K562 (cell line): ENCODE data around the gene OVCA2. TPM values are rescaled to one million over a fixed set of nuclear protein-coding genes. Genes with fewer than 3 reads are reported as not detected.

ENCODE experiments used
- ATAC-seq: fragments of 200-7000 bp; cut with Tn5 transposase; 3 replicates; pipeline ENCODE4 v1.9.1; 2020; ENCODE audit warnings: moderate library complexity
- BruUV-seq: library from RNA; stranded (reverse); fragments of 400-500 nt; replicated peaks from 2 replicates; lab custom pipeline; 2021; lab: Mats Ljungman, UMichigan
- CTCF ChIA-PET: fragments of 300-600 bp; formaldehyde crosslinking; extraction: SDS; loops from one replicate; lab custom pipeline; 2021; ENCODE audit warnings: low intra/inter-chr PET ratio; lab: Yijun Ruan, JAX
- POLR2A ChIA-PET: fragments of 300-600, 350-650 bp; sonication (Branson Sonifier 250); formaldehyde crosslinking; extraction: SDS; loops from one replicate; lab custom pipeline; 2021; ENCODE audit warnings: antibody characterized with exemption, inconsistent platforms; lab: Yijun Ruan, JAX
- DNase-seq, 4 experiments: peaks; one replicate each; pipeline versions ENCODE4 v3.0.0 to v3.0.0-alpha.2; 2011 to 2018; ENCODE audit warnings: low spot score in 3 of 4, mixed read lengths in 3 of 4; ENCODE audit errors: extremely low read depth in 1 of 4
- FAIRE-seq: peaks from 2 replicates; lab custom pipeline; 2011; peaks lifted over from hg19 to GRCh38; lab: Jason Lieb, UNC
- H2AFZ ChIP-seq: 2 replicates; pipeline ENCODE4 v1.6.0; 2011; ENCODE audit warnings: low read depth, low read length, control low read depth, inconsistent platforms
- H3K27ac ChIP-seq: fragments of 200-600 bp; 3 replicates; pipeline ENCODE4 v1.8.0; 2011; ENCODE audit warnings: low read depth, mild to moderate bottlenecking, control low read depth, inconsistent platforms, low read length, moderate library complexity, mixed read lengths; ENCODE audit errors: extremely low read depth
- H3K27me3 ChIP-seq, 2 experiments: fragments of 300-600 bp in 1 of 2; 2 replicates in 1 of 2; 3 replicates in 1 of 2; pipeline versions ENCODE4 v1.6.0 to v1.8.0; 2011; ENCODE audit warnings: inconsistent platforms in 2 of 2, low read length in 2 of 2, mild to moderate bottlenecking in 1 of 2, mixed read lengths in 1 of 2, moderate library complexity in 1 of 2; ENCODE audit not compliant: control insufficient read depth in 2 of 2, insufficient read depth in 2 of 2
- H3K36me3 ChIP-seq: fragments of 300-600 bp; 3 replicates; pipeline ENCODE4 v1.8.0; 2011; ENCODE audit warnings: mild to moderate bottlenecking, low read length, inconsistent platforms; ENCODE audit not compliant: control insufficient read depth, insufficient read depth
- H3K4me1 ChIP-seq, 2 experiments: fragments of 200-600 bp in 1 of 2; replicated peaks in 1 of 2; 2 replicates in 1 of 2; 3 replicates in 1 of 2; pipeline versions ENCODE4 v1.5.1 to v1.8.0; 2011; ENCODE audit warnings: inconsistent platforms in 2 of 2, low read length in 2 of 2, mild to moderate bottlenecking in 1 of 2, mixed read lengths in 1 of 2, moderate library complexity in 1 of 2; ENCODE audit not compliant: control insufficient read depth in 2 of 2, insufficient read depth in 2 of 2
- H3K4me2 ChIP-seq: 2 replicates; pipeline ENCODE4 v1.6.1; 2011; ENCODE audit warnings: low read length, control low read depth, inconsistent platforms, mixed read lengths; ENCODE audit not compliant: insufficient read depth
- H3K4me3 ChIP-seq: fragments of 200-600 bp; sonication (generic), shearing (Covaris generic); 2 replicates; pipeline ENCODE4 v1.5.1; 2016; ENCODE audit warnings: control low read depth, inconsistent platforms
- H3K79me2 ChIP-seq: fragments of 200-600 bp; 3 replicates; pipeline ENCODE4 v1.8.0; 2011; ENCODE audit warnings: low read length, inconsistent platforms; ENCODE audit not compliant: control insufficient read depth, insufficient read depth
- H3K9ac ChIP-seq, 2 experiments: 2 replicates each; pipeline versions ENCODE4 v1.6.0 to v1.6.1; 2011; ENCODE audit warnings: low read depth in 2 of 2, low read length in 2 of 2, control low read depth in 1 of 2, inconsistent platforms in 1 of 2, mild to moderate bottlenecking in 1 of 2, mixed read lengths in 1 of 2; ENCODE audit not compliant: insufficient read depth in 1 of 2
- H3K9me1 ChIP-seq: one replicate; pipeline ENCODE4 v1.6.0; 2011; ENCODE audit warnings: inconsistent platforms, mild to moderate bottlenecking, low read length, moderate library complexity; ENCODE audit not compliant: control insufficient read depth, insufficient read depth
- H3K9me3 ChIP-seq: replicated peaks from 2 replicates; pipeline ENCODE4 v1.5.1; 2011; ENCODE audit warnings: low read depth, low read length, inconsistent platforms; ENCODE audit not compliant: control insufficient read depth, insufficient read depth
- H4K20me1 ChIP-seq: replicated peaks from 2 replicates; pipeline ENCODE4 v1.6.1; 2011; ENCODE audit warnings: low read length, inconsistent platforms, mixed read lengths; ENCODE audit not compliant: control insufficient read depth, insufficient read depth
- CBFA2T3 ChIP-seq: fragments of 450-650 bp; IDR thresholded peaks from 2 replicates; pipeline ENCODE4 v1.6.1; 2017
- GATA2 ChIP-seq: sonication (generic); formaldehyde crosslinking; IDR thresholded peaks from 2 replicates; pipeline ENCODE4 v1.4.0; 2020; ENCODE audit warnings: mild to moderate bottlenecking, missing genetic modification reagents
- HMG20A ChIP-seq: fragments of 450-650 bp; formaldehyde crosslinking; conservative IDR thresholded peaks from 2 replicates; pipeline ENCODE4 v1.4.0; 2020; ENCODE audit warnings: mild to moderate bottlenecking, mixed read lengths
- IRF2 ChIP-seq: sonication (generic); formaldehyde crosslinking; IDR thresholded peaks from 2 replicates; pipeline ENCODE4 v1.8.1; 2022; ENCODE audit warnings: mild to moderate bottlenecking, missing genetic modification reagents
- KAT7 ChIP-seq: sonication (generic); formaldehyde crosslinking; IDR thresholded peaks from 2 replicates; pipeline ENCODE4 v1.8.0; 2022; ENCODE audit warnings: missing genetic modification reagents, mild to moderate bottlenecking, borderline replicate concordance
- KLF10 ChIP-seq: fragments of 250-450 bp; sonication (Bioruptor Pico); IDR thresholded peaks from 2 replicates; pipeline ENCODE4 v1.6.1; 2021; ENCODE audit warnings: matching md5 sums
- PRDM10 ChIP-seq: fragments of 450-650 bp; IDR thresholded peaks from 2 replicates; pipeline ENCODE4 v1.6.1; 2018; ENCODE audit not compliant: partially characterized antibody
- RNF2 ChIP-seq: sonication (generic); IDR thresholded peaks from 2 replicates; pipeline ENCODE4 v1.6.1; 2016
- SNRNP70 ChIP-seq: fragments of 200-400 bp; formaldehyde crosslinking; optimal IDR thresholded peaks from 2 replicates; pipeline ENCODE3; 2017; ENCODE audit warnings: low read depth, low read length
- SRSF7 ChIP-seq: fragments of 200-400 bp; formaldehyde crosslinking; optimal IDR thresholded peaks from 2 replicates; pipeline ENCODE3; 2017; ENCODE audit warnings: mild to moderate bottlenecking, low read depth, low read length
- SUPT5H ChIP-seq: fragments of 450-650 bp; IDR thresholded peaks from 2 replicates; pipeline ENCODE4 v1.6.1; 2016
- ZNF121 ChIP-seq: sonication (generic); formaldehyde crosslinking; conservative IDR thresholded peaks from 2 replicates; pipeline ENCODE4 v1.8.0; 2022; ENCODE audit warnings: missing genetic modification reagents
- ZNF263 ChIP-seq: sonication (generic); formaldehyde crosslinking; IDR thresholded peaks from 2 replicates; pipeline ENCODE4 v1.8.0; 2022; ENCODE audit warnings: mild to moderate bottlenecking, missing genetic modification reagents, borderline replicate concordance
- WGBS: fragments of 100-300 bp; shearing (Covaris generic); methylation state at CpG from one replicate; pipeline ENCODE4 v1.1.6; 2016; ENCODE audit warnings: low coverage, mixed read lengths; ENCODE audit not compliant: insufficient coverage; ENCODE audit errors: missing lambda C conversion rate; 5-methylcytosine and 5-hydroxymethylcytosine counted together
- in situ Hi-C: fragments of 300-500 bp; cut with MboI; formaldehyde crosslinking; loops from 4 replicates; pipeline ENCODE4 v1.15.0; 2018; ENCODE audit warnings: inconsistent platforms, mixed read lengths
- intact Hi-C: fragments of 100-400 bp; cut with micrococcal nuclease; formaldehyde crosslinking; loops from 2 replicates; pipeline ENCODE4 v1.14.2; 2022
- polyA plus RNA-seq, 8 experiments: library from polyadenylated mRNA; depleted of rRNA in 4 of 8; stranded (reverse) in 5 of 8; unstranded in 3 of 8; fragments of >200 nt; fragmentation: Nextera tagmentation in 2 of 8; fragmentation: Illumina TruSeq in 1 of 8; extraction: Ambion mirVana in 2 of 8; extraction: Trizol in 1 of 8; gene quantifications; 2 replicates each; pipeline versions ENCODE4 v1.2.1 to v1.2.3, GENCODE V29; 2011 to 2014; ENCODE audit warnings: inconsistent platforms in 1 of 8, missing spikeins in 1 of 8
- total RNA-seq, 7 experiments: library from RNA; depleted of rRNA in 6 of 7; stranded (reverse); fragments of >200 nt in 6 of 7; fragmentation: Illumina TruSeq in 2 of 7; extraction: Trizol in 2 of 7; gene quantifications; 2 replicates each; pipeline versions ENCODE4 v1.2.1 to v1.2.3, GENCODE V29; 2011 to 2021; ENCODE audit warnings: low replicate concordance in 1 of 7
- TF ChIP-seq, protein P1 (sequence below), 2 experiments: fragments of 450-650 bp in 1 of 2; IDR thresholded peaks; 2 replicates each; pipeline ENCODE4 v1.6.1; 2011 to 2017; ENCODE audit warnings: low read depth in 2 of 2, antibody characterized with exemption in 1 of 2, borderline replicate concordance in 1 of 2, low read length in 1 of 2, mild to moderate bottlenecking in 1 of 2, mixed read lengths in 1 of 2; ENCODE audit not compliant: control insufficient read depth in 1 of 2

Gene OVCA2
- total and polyA plus RNA-seq, 9 of the 15 experiments (the other 6 are each of a cell fraction or from before 2014, with no cell fraction given): 3.0 to 23.7 (median 14.1) TPM

GRCh38 chr17:2015314-2015713 is 26.5 kb upstream of the OVCA2 start:
- H3K27me3 ChIP-seq: peaks cover 36 to 81% of the 10 kb centered on the region in 2 experiments
- no peaks in the 10 kb centered on the region for H3K79me2 ChIP-seq
- peaks cover 0 to 7% of the 10 kb centered on the region in 2 experiments; a peak in 2 of 5 replicates for H3K4me1 ChIP-seq
- ATAC-seq (no peak), DNase-seq (no peak), FAIRE-seq (no peak)
- ChIA-PET POLR2A (no interaction called here), CTCF (no interaction called here)
- no peaks in the 10 kb centered on the region for H3K9me3 ChIP-seq
- H2AFZ ChIP-seq: no peak overlapping the region
- no peak overlapping the region for H3K27ac ChIP-seq
- in situ Hi-C loops (no loop called here), intact Hi-C loops (no loop called here)
- H4K20me1 ChIP-seq: 0 out of 2 replicates have a peak, but pooled peaks cover 8% of the 10 kb centered on the region
- H3K4me2 ChIP-seq: no peak overlapping the region
- no peaks in the 10 kb centered on the region for H3K36me3 ChIP-seq
- no peak overlapping the region for H3K4me3 ChIP-seq
- no peaks in the 10 kb centered on the region for H3K9me1 ChIP-seq
- no peak overlapping the region; a peak in 1 of 4 replicates for H3K9ac ChIP-seq
- BruUV-seq: no TSS peak
- WGBS: 7% methylated on average over 6 of the region's 14 CpGs
- TF ChIP-seq ZNF121 (CRISPR knock-in tag) (no peak), IRF2 (CRISPR knock-in tag) (no peak), KAT7 (CRISPR knock-in tag) (no peak), GATA2 (no peak), PRDM10 (no peak), ZNF263 (CRISPR knock-in tag) (no peak), RNF2 (no peak), SRSF7 (no peak), KLF10 (CRISPR knock-in tag) (no peak), SUPT5H (no peak), CBFA2T3 (no peak), SNRNP70 (no peak), HMG20A (CRISPR knock-in tag) (no peak)
- TF ChIP-seq, protein P1, sequence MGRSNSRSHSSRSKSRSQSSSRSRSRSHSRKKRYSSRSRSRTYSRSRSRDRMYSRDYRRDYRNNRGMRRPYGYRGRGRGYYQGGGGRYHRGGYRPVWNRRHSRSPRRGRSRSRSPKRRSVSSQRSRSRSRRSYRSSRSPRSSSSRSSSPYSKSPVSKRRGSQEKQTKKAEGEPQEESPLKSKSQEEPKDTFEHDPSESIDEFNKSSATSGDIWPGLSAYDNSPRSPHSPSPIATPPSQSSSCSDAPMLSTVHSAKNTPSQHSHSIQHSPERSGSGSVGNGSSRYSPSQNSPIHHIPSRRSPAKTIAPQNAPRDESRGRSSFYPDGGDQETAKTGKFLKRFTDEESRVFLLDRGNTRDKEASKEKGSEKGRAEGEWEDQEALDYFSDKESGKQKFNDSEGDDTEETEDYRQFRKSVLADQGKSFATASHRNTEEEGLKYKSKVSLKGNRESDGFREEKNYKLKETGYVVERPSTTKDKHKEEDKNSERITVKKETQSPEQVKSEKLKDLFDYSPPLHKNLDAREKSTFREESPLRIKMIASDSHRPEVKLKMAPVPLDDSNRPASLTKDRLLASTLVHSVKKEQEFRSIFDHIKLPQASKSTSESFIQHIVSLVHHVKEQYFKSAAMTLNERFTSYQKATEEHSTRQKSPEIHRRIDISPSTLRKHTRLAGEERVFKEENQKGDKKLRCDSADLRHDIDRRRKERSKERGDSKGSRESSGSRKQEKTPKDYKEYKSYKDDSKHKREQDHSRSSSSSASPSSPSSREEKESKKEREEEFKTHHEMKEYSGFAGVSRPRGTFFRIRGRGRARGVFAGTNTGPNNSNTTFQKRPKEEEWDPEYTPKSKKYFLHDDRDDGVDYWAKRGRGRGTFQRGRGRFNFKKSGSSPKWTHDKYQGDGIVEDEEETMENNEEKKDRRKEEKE (IDR thresholded peaks at IDR 0.05; ENCODE audit: borderline replicate concordance in 1 of 2, control insufficient read depth in 1 of 2, low read depth in 2 of 2, low read length in 1 of 2): no peak
